HT1080 (cell line): Measurements from ENCODE around the gene FBXO5. TPM values are rescaled to one million over a fixed set of nuclear protein-coding genes. Genes with fewer than 3 reads are reported as not detected.
"Not testable (repeated sequence)": the region's sequence is repeated elsewhere in the genome, so short reads cannot be mapped to it uniquely, and the experiment has no call there.

Experiments used
- DNase-seq: peaks from one replicate; pipeline ENCODE4 v3.0.0-alpha.2; 2015; ENCODE audit warnings: low read depth
- total RNA-seq: library from RNA; depleted of rRNA; stranded (reverse); fragments of >200 nt; shearing (Covaris generic); gene quantifications from 2 replicates; pipeline ENCODE4 v1.2.3, GENCODE V29; 2014

The FBXO5 gene
- total RNA-seq, 1 experiment from 2014 or later = 38.7 TPM

DNA sequence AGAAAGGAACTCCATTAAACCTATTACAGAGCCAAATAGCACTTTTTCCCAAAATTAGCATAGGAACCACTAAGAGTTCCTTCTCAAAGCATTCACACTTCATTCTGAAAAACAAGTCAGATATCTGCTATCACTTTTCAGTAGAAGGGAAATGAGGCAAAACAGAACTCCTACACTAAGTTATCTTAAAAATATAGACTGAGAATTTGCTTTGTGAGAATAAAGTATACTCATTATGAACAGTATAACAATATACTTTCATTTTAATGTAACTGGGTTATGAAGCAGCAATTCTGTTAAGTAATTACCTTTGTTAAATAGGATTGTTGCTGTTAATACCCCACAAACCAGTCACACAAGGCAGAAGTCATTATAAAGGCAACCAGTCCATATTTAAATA, 11.0 kb upstream of the FBXO5 start:
- no peak for DNase-seq

DNA sequence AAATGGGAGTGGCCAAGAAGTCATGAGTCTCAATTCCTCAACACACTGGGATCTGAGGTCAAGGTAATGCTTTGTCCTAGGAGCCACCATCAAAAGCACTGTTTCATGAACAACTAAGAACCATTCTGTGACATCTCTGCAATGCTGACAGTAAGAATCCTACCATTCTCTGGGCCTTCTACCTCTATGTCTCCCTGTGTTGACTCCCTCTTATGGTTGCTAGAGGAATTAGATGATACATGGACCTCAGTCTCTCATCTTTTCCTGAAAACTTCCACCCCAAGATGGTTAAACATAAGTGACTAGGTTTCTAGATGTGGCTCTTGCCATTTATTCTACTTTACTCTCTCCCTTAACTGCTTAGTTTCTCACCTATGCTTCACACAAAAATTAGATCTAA, 10.6 kb upstream of the FBXO5 start:
- DNase-seq = no peak

DNA sequence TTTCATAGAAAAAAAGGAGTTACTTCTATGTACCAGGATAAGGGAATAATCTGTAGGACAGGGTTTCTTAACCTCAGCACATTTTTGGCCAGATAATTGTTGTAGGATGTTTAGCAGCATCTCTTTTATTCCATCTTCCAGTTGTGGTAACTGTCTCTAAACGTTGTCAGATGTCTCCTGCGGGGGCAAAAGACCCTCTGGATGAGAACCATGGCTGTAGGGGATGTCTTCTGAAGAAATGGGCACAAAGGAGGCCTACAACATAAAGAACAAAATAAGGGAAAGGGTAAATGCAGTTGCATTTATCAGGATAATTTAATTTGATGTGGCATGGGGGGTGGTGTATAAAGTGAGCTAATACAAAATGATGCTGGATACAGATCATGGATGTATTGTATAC, 4.1 kb upstream of the FBXO5 start:
- no peak for DNase-seq

DNA sequence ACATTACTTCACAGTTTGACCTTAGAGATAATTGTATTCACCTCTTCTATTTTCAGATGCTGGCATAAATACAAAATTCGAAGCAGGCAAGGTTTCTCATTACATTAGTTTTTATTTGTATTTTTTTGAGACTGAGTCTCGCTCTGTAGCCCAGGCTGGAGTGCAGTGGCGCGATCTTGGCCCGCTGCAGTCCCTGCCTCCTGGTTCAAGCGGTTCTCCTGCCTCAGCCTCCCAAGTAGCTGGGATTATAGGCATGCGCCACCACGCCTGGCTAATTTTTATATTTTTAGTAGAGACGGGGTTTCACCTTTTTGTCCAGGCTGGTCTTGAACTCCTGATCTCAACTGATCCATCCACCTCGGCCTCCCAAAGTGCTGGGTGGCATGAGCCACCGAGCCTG, 2.5 kb upstream of the FBXO5 start:
- not testable (repeated sequence) for DNase-seq

DNA sequence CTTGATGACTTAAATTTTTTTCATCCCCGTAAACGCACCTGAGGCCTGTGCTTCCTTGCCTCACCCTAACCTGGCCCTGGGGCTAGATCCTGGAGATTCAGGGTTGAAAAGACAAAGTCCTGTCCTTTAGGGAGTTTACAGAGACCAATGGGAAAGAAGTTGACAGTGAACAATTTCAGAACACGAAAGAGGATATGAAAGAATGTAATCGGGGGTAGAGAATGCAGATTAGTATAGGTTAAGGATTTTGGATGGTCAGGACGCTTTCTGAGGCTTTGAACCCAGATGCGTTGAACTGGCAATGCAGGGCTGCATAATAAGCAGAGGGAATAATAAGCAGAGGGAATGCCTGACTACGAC, 1.7 kb upstream of the FBXO5 start:
- peak; percentile 18 for DNase-seq

DNA sequence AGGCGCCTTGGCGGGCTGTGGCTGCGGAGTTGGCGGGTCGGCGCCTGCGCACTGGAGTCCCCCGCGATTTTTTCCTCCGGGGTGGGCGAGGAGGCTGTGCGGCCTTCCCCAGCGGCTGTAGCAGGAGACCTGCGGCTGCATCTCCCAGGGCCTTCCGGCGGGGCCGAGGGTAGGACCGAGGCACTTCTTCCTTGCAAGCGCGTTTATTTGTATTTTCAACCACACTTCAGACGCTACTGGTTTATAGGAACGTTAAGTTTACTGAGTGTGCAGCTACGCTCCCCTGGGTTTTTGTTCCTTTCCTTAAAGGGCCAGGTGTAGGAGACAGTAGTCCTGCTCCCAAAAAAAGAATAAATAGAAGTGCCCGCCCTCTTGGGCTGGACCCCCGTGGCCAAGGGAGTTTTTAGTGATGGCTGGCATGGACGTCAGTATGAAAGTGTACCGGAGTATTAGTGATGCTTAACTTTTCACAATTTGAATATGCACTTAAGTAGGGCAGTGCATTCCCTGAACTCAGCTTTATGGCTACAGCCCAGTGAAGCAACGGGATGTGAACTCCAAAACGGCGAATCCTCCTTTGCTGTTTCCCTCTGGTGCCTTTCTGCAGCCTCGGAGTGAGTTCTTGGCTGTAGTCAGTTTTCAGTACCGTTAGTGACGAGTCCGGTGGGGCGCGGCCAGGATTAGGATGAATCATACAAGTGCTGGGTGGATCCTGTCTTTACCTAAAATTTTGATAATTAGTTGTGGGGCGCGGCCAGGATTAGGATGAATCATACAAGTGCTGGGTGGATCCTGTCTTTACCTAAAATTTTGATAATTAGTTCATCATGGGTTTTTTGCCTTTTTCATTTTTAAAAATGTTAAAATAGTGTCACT, 1.0 kb upstream of the FBXO5 start:
- peak; percentile 94 for DNase-seq

DNA sequence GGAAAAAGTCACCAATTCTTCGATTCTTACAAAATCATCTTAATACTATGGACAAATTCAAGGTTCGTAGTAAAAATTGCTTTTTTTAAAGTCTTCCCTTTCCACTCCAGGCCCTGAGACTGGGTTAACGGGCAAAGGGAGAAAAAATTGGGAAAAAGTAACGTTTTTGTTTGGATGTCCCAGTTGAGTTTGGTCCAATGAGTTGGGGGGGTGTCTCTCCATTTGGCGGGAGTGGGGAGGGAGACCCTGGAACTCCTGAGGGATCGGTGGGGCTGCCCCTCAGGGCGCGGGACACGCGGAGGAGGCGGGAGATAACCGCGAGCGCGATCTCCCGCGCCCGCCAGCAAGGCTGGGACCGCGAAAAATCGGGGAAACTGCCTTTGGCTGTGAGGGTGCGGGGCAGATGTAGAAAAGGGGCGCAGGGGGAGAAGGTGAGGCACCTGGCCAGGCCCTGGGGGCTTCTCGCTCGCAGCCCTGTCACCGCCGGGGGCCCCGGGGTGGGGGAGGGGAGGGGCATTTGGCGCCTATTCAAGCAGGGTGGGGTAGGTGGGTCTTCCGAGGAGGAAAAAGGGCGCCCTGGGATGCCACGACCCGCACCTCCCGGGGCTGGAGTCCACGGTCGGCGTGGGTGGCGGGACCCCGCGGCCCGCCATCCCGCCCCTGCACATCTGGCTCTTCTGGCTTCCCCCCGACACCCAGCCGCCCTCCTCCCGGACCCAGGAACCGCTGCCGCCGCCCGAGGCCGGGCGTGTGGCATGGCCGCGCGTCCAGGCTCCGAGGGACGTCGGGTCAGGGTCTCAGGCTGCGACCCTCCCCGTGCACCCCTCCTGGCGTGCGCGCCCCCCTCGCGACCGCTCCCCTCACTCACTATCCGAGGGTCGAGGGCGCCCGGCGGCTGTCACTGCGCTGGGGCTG, 595 bp downstream of the FBXO5 start:
- no peak for DNase-seq

DNA sequence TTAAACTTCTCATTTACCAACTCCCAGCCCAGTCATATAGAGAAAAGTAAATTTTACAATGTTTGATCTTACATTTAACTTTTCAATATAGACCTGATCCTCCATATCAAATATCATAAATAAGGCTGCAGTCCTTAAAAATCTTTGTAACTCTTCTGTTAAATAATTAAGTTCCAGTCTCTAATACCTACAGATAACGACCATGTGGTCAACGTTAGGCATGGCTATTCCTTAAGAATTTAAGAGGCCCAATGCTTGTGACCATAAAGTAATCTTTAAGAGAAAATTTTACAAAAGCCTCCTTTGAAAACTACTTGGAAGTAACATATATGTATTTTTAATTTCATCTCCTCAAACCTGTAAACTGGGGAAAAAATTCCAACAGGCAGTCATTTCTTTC, 1.6 kb downstream of the FBXO5 start:
- no peak for DNase-seq

DNA sequence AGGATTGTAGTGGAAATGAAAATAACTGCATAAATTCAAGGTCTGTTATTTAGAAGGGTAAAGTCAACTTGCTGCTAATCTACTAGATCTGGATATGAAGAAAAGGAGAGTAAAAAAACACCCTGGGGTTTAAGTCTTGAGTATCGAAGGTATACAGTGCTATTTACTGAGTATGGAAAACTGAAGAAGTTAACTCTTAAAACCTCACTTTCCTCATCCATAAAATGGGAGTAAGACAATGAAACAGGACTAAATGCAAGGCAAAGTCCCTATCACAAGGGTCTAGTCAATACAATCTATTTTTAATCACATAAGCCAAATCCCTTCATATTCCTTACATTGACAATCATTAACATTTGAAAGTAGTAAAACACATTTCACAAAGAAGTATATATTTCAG, 2.2 kb downstream of the FBXO5 start:
- no peak for DNase-seq

DNA sequence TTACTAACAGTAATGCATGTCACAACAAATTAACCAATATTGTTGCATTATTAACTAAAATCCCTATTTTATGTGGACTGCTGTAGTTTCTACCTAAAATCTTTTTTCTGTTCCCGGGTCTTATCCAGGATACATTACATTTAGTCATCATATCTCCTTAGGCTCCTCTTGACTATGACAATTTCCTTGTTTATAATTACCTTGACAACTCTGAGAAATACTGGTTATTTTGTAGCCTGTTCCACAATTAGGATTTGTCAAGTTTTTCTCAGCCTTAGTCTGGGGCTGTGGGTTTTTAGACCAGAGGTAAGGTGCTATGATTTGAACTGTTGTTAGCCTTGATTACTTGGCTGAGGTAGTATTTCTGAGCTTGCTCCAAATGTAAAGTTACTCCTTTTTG, 3.7 kb downstream of the FBXO5 start:
- DNase-seq = no peak

DNA sequence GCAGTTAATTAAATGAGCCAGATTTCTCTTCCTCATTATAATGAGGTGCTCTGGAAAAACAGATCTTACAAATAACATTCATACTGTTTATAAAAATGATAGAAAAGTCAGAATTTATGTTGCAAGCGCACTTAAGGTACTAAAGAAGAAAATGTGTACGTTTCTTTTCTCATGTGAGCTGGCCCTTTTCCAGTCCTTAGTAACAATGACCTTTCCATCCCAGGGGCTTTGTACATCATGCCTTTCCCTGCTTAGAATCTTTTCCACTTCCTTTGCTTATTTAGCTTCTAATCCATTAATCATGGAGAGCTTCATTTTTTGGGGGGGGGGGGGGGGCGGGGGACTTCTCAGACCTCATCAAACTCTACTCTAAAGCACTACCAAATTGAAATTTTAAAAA, 4.8 kb downstream of the FBXO5 start:
- no peak for DNase-seq

DNA sequence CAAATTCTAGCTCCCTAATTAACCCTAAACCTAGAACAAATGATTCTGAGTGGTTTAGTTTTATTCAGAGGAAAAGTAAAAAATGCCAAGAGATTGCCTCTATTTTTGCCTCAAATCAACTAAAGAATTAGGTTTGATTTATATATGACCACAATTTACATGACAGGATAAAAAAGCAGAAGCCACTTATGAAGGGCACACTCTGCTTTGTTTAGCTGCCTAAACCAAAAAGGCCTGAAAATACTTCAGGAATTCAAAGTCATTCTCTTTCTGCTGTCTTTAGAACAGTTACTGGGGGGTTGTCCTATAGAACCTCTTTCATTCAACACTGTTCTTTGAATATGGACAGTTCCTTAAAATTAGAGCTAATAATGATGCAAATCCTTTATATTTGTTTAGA, 5.3 kb downstream of the FBXO5 start:
- no peak for DNase-seq

DNA sequence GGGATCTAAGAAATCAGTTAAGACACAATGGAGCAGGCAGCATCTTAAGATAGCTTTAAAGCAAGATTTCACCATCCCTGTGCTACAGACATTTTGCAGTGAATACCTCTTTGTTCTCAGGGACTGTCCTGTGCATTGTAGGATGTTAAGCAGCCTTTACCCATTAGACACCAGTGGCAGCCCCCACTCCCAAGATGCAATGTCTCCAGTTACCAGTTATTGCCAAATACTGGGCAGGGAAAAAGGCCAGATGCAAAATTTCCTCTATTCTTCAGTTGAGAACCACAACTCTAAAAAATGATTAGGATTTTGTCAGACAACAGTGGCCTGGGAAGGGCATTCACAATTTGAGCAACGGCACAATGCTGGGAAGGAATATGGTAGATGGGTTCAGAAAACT, 6.1 kb downstream of the FBXO5 start:
- no peak for DNase-seq

DNA sequence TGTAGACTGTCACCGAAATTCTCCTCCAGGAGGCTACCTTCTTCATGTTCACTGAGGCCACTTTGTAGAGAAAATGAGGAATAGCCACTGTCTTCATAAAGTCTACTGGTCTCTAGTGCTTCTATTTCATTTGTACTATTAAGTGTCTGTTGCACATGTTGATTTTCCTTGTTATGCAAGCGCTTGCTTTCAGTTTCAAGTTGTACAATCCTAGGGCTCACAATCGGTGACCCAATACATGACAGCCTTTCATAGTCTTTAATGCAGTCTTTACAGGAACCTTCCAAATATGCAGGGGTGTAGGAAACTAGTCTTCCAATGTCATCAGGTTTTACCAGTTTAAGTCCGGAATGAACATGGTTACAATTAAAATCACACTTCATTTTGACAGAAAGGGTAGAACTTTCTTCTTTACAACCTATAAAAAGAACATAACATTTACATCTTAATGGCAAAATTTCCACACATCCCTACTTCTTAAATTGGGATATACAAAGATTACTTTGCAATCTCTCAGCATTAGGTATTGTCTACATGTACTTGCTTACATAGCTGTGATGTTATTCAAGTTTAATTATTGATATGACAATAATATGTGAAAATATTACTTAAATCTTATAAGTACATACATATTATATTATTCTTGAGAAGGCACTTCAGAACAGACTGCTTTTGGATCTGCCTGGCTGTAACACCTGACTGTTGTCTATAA, 7.5 kb downstream of the FBXO5 start:
- no peak for DNase-seq

DNA sequence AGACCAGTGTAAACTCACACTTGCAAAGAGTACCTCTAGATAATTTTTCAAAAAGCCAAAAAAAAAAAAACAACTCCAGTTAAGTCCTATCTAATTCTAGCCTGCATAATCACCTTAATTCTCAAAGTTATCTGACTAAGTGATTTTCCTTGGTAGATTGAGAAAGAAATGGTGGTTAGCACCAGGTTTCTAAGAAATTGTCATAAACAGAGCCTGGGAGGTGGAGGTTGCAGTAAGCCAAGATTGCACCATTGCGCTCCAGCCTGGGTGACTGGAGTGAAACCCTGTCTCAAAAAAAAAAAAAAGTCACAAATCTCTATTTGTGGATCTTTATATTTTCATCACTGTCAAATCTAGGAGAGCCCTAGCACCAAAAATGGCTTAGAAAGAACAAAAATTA, 8.9 kb downstream of the FBXO5 start:
- no peak for DNase-seq

DNA sequence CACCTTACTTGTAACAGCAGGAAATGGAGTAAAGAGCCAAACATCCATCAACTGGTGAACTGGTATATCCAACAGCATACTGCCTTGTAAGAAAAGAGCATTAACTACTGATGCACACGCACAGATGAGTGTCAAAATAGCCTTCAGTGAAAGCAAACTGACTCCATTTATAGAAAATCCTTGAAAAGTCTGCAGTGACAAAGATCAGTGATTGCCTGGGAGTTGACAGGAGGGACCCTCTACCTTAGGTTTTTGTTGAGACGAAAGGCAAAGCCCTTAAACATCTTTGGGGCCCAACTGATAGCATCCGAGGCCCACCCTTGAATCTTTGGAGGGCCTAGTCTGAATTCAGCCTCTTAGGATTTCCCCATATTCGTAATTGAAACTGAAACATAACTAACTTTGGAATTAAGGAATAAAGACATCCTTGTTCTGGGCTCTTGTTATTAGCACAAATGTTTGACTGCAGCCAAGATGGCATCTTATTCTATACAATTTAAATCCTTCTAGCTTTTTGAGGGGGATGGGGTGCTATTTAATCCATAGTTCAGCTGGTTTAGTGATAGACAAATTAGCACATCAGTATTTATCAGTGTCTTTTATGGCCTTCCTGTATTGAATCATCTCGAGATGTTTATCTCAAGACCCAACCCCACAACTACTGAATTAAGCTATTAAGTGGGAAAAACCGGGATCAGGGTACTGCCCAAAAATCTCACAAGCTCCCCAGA, 13.0 kb downstream of the FBXO5 start:
- DNase-seq = no peak

DNA sequence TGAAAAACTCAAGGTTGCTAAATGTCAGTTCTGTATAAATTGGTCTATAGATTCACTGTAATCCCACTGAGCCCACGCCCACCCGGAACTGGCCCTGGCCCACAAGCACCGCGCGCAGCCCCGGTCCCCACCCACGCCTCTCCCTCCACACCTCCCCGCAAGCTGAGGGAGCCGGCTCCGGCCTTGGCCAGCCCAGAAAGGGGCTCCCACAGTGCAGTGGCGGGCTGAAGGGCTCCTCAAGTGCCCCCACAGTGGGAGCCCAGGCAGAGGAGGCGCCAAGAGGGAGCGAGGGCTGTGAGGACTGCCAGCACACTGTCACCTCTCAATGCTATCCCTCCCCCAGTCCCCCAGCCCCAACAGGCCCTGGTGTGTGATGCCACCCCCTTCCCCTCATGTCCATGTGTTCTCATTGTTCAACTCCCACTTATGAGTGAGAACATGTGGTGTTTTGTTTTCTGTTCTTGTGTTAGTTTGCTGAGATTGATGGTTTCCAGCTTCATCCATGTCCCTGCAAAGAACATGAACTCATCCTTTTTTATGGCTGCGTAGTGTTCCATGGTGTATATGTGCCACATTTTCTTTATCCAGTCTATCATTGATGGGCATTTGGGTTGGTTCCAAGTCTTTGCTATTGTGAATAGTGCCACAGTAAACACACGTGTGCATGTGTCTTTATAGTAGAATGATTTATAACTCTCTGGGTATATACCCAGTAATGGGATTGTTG, 16.5 kb downstream of the FBXO5 start:
- not testable (repeated sequence) for DNase-seq

DNA sequence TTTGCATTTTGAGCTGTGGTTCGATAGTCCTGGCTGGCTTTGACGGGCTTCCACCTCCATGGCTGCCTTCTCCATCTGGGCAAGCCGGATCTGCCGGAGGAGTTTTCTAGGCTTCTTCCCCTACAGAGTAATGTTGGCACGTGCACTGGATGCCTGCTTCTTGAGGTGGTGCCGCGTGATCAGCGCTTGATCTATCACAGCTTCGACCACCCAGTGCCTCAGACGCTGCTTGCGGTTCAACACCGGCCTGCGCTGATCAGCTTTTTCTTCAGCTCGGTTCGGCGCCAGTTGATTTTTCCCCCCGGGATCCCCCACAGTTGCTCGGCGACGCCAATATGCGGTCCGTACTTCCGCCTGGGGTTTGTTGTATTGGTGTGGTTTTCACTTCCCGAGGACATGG, 23.5 kb downstream of the FBXO5 start:
- no peak for DNase-seq

DNA sequence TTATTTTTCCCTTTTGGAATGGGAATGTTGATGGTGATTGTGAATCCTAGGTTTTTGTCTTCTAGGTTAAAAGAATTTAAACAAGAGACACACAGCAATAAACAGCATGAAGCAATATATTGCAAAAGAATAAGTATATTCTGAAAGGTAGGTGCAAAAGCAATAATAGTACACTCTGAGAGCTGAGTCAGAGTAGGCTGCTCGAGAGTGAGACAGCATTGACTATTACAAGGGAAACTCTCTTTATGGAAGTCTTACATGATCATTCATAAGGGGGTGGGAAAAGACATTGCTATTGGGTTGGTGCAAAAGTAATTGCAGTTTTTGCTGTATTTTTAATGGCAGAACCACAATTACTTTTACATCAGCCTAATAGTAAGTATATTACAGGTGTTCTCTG, 25.0 kb downstream of the FBXO5 start:
- DNase-seq = no peak

DNA sequence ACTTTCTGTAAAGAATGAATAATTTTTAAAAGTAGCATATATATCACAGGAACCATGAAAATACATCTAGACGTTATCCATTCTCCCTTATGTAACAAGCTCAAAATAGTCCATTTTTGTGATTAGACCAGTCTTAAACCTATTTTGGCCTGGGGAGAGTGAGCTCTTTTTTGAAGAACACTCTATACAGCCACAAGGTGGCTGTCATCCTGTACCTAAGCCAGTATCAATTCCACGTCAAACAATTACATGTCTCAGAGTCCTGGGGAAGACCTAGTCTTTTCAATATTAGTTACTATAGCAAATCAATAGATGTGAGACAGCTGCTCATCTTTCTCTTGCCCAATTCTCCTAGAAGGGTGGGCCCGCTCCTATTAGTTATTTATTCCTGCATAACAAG, 28.4 kb downstream of the FBXO5 start:
- no peak for DNase-seq
